Panc1 (cell line): ENCODE results near the gene AHDC1. TPM values are rescaled to one million over a fixed set of nuclear protein-coding genes. Genes with fewer than 3 reads are reported as not detected.
A peak's percentile ranks its signal among the peaks of the same experiment; 100 is the strongest.
"Not testable (repeated sequence)": the region's sequence is repeated elsewhere in the genome, so short reads cannot be mapped to it uniquely, and the experiment has no call there.

Experiments
- ATAC-seq: fragments of 200-7000 bp; cut with Tn5 transposase; 2 replicates; pipeline ENCODE4 v1.9.1; 2020; ENCODE audit warnings: mild to moderate bottlenecking, moderate library complexity
- BruUV-seq: library from RNA; stranded (reverse); fragments of 400-500 nt; replicated peaks from 2 replicates; lab custom pipeline; 2021; lab: Mats Ljungman, UMichigan
- CTCF ChIA-PET: fragments of 300-600 bp; sonication (Branson Sonifier 250); formaldehyde crosslinking; loops from one replicate; lab custom pipeline; 2022; ENCODE audit warnings: antibody characterized with exemption; lab: Charles Lee
- POLR2A ChIA-PET: fragments of 300-600 bp; sonication (Branson Sonifier 250); formaldehyde crosslinking; loops from one replicate; lab custom pipeline; 2022; ENCODE audit warnings: antibody characterized with exemption; lab: Charles Lee
- DNase-seq: peaks from one replicate; pipeline ENCODE4 v3.0.0-alpha.2; 2010; ENCODE audit warnings: low read depth, low spot score
- H3K27ac ChIP-seq: 2 replicates; pipeline ENCODE4 v1.5.1; 2011; ENCODE audit warnings: mild to moderate bottlenecking, low read length, inconsistent platforms
- H3K27me3 ChIP-seq: fragments of 200-500 bp; sonication (Bioruptor generic); 2 replicates; pipeline ENCODE4 v1.6.0; 2014; ENCODE audit warnings: low read length, inconsistent platforms; ENCODE audit not compliant: control insufficient read depth, insufficient read depth
- H3K36me3 ChIP-seq: fragments of 200-500 bp; sonication (Bioruptor generic); 2 replicates; pipeline ENCODE4 v1.5.1; 2014; ENCODE audit warnings: inconsistent platforms, mild to moderate bottlenecking, low read length, moderate library complexity; ENCODE audit not compliant: control insufficient read depth, insufficient read depth
- H3K4me1 ChIP-seq: 2 replicates; pipeline ENCODE4 v1.5.1; 2011; ENCODE audit warnings: inconsistent platforms, mild to moderate bottlenecking, low read length, moderate library complexity; ENCODE audit not compliant: control insufficient read depth, insufficient read depth
- H3K4me3 ChIP-seq, 2 experiments: 2 replicates each; pipeline ENCODE4 v1.5.1; 2011 to 2012; ENCODE audit warnings: low read depth in 2 of 2, low read length in 2 of 2, mild to moderate bottlenecking in 2 of 2, inconsistent platforms in 1 of 2, moderate library complexity in 1 of 2
- H3K9me3 ChIP-seq: fragments of 200-500 bp; sonication (Bioruptor generic); 2 replicates; pipeline ENCODE4 v1.5.1; 2014; ENCODE audit warnings: low read depth, mild to moderate bottlenecking, inconsistent platforms, low read length, moderate library complexity; ENCODE audit not compliant: control insufficient read depth, insufficient read depth
- CTCF ChIP-seq: fragments of 450-650 bp; IDR thresholded peaks from 2 replicates; pipeline ENCODE4 v1.5.1; 2017; ENCODE audit warnings: mild to moderate bottlenecking
- POLR2AphosphoS5 ChIP-seq: IDR thresholded peaks from 2 replicates; pipeline ENCODE4 v1.6.1; 2012; ENCODE audit warnings: mild to moderate bottlenecking, low read depth, low read length, moderate library complexity
- REST ChIP-seq, 2 experiments: IDR thresholded peaks; 2 replicates each; pipeline ENCODE4 v1.6.1; 2011 to 2012; ENCODE audit warnings: low read depth in 2 of 2, control low read depth in 1 of 2, low read length in 1 of 2, mild to moderate bottlenecking in 1 of 2, moderate library complexity in 1 of 2; ENCODE audit not compliant: insufficient read depth in 1 of 2
- SIN3A ChIP-seq: IDR thresholded peaks from 2 replicates; pipeline ENCODE4 v1.6.1; 2012; ENCODE audit warnings: low read depth, mild to moderate bottlenecking, low read length, moderate library complexity, borderline replicate concordance; ENCODE audit not compliant: insufficient read depth
- TCF7L2 ChIP-seq: IDR thresholded peaks from 2 replicates; pipeline ENCODE4 v1.6.1; 2011; ENCODE audit warnings: mild to moderate bottlenecking, low read depth, low read length, inconsistent platforms
- in situ Hi-C: cut with HindIII; loops from 2 replicates; pipeline ENCODE4 v1.10.0; 2016; ENCODE audit warnings: low sequenced_read_pairs, low pct_unique_long_range_greater_than_20kb
- intact Hi-C: fragments of 100-400 bp; cut with micrococcal nuclease; formaldehyde crosslinking; loops from one replicate; pipeline ENCODE4 v1.10.0; 2022; ENCODE audit not compliant: unreplicated experiment
- total RNA-seq: library from RNA; stranded (reverse); gene quantifications from one replicate; pipeline ENCODE4 v1.2.1, GENCODE V29; 2021; ENCODE audit not compliant: unreplicated experiment

Gene AHDC1
- total RNA-seq, 1 experiment from 2014 or later = 47.1 TPM

- DNase-seq (peak; percentile 92), ATAC-seq (0 out of 2 replicates have a peak, but pooled peaks have one; percentile 11)
- peaks cover 87% of the 10 kb centered on the region for H3K4me1 ChIP-seq
- BruUV-seq = no TSS peak
- TF ChIP-seq SIN3A (no peak), POLR2AphosphoS5 (no peak), CTCF (no peak), TCF7L2 (no peak), REST (IDR thresholded peaks at IDR 0.05; ENCODE audit: insufficient read depth in 1 of 2, low read depth in 2 of 2, low read length in 1 of 2) (no peak)
- H3K27ac ChIP-seq = peak overlapping the region; percentile 74
- no peaks in the 10 kb centered on the region for H3K36me3 ChIP-seq
- intact Hi-C loops = no loop called here
- H3K4me3 ChIP-seq = no peak overlapping the region
- no peaks in the 10 kb centered on the region for H3K9me3 ChIP-seq
- in situ Hi-C loops = no loop called here
- CTCF ChIA-PET = interaction anchor here (0.7 kb wide), 1 partner anchor 15 kb away, joined by 3 read pairs; no protein-coding TSS in a partner anchor
- no peaks in the 10 kb centered on the region for H3K27me3 ChIP-seq
- POLR2A ChIA-PET = interaction anchor here (0.7 kb wide), 1 partner anchor 291 kb away, joined by 4 read pairs; no protein-coding TSS in a partner anchor
Measured at GRCh38 chr1:27539901-27540861, 63.8 kb downstream of the AHDC1 start.

GRCh38 chr1:27538793-27539192 is 65.2 kb downstream of the AHDC1 start:
- ATAC-seq = no peak
- Histone ChIP-seq H3K27ac (peak overlapping the region; percentile 50), H3K4me1 (peaks cover 75% of the 10 kb centered on the region), H3K27me3 (no peaks in the 10 kb centered on the region), H3K36me3 (peaks cover 2% of the 10 kb centered on the region; the same call in 1 of the 2 replicates), H3K9me3 (no peaks in the 10 kb centered on the region), H3K4me3 (no peak overlapping the region)
- no peak for DNase-seq
- CTCF ChIA-PET = no interaction called here
- TF ChIP-seq REST (IDR thresholded peaks at IDR 0.05; ENCODE audit: insufficient read depth in 1 of 2, low read depth in 2 of 2, low read length in 1 of 2) = no peak
- in situ Hi-C loops = no loop called here
- BruUV-seq = no TSS peak
- POLR2A ChIA-PET = interaction anchor here (0.7 kb wide), 1 partner anchor 133 kb away, joined by 6 read pairs; the partner anchor contains the start of gene IFI6
- intact Hi-C loops = no loop called here

GRCh38 chr1:27538305-27538676 is 65.7 kb downstream of the AHDC1 start:
- in situ Hi-C loops, intact Hi-C loops, H3K4me3 ChIP-seq, H3K36me3 ChIP-seq, ATAC-seq, BruUV-seq, DNase-seq, H3K9me3 ChIP-seq, H3K27me3 ChIP-seq: not testable (repeated sequence)
- peak overlapping the region; percentile 50 for H3K27ac ChIP-seq
- POLR2A ChIA-PET = interaction anchor here (0.7 kb wide), 1 partner anchor 134 kb away, joined by 6 read pairs; the partner anchor contains the start of gene IFI6
- CTCF ChIA-PET = interaction anchor here (1.4 kb wide), 1 partner anchor 19 kb away, joined by 7 read pairs; no protein-coding TSS in a partner anchor
- peaks cover 70% of the 10 kb centered on the region for H3K4me1 ChIP-seq
